ENCODE measurements around the gene CFAP410. TPM values are rescaled to one million over a fixed set of nuclear protein-coding genes. Genes with fewer than 3 reads are reported as not detected.
"Not testable (repeated sequence)": the region's sequence is repeated elsewhere in the genome, so short reads cannot be mapped to it uniquely, and the experiment has no call there.

CFAP410 gene
- polyA plus RNA-seq, 3 donors = 14.8 to 18.7 (median 15.4) TPM

DNA sequence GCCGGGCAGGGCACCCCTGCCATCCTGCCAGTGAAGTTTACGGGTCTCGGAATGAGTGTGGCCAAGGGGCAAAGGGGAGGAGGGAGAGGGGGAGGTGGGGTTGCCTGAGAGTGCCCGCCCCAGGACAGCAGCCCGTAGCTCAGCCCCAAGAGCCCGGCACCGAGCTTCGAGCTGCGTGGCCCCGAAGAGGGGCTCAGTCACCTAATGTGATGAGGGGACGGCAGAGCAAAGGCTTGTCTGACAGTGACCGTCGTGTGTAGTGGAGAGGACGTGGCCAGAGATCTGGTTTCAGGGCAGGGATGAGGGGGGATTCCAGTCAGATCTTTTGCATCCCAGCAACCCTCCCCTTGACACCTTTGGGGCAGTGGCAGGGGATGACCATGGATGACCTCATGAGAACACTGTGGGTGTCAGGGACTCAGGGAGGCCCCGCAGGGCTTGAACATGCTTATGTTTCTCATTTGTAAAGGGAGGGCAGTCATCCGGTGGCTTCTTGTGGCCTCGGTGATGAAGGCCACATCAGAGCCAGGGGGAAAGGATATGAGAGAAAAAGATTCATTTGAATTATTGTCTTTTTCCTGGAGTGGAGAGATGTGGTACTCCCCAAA is 13.2 kb upstream of the CFAP410 start:
- DNase-seq (ENCODE audit: low read depth in 3 of 3, low spot score in 2 of 3) = no peak

DNA sequence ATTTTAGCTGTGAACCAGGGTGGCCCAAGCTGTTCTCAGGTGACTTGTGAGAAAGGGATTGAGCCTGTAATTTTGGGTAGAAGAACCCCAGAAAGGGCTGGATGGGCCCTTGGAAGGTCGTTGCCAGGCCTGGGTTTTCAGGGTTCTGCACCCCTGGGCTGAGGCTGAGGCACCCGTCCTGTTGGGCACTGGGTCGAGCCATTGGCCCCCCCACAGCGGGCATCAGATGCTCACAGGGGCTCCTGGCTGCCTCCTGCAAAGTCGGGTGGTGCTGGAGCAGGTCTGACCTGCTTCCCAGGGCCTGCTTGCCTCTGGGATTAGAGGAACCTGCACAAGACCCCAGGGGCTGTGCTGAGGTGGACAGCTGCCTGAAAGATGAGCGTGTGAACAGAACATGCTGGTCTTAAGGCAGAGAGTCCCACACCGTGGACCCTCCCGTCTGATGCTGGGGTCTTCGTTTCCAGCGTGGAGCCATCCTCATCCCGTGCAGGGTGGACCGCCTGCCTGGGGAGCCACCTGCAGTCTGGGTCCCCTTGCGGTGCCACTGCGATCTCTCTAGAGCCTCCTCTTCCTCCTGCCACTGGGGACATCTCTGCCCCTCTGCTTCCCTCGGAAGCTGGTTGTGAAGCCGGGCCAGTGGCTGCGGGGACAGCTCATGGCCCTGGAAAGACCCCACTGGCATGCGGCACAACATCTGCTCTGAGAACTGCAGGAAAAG is 12.5 kb upstream of the CFAP410 start:
- no peak for DNase-seq (ENCODE audit: low read depth in 3 of 3, low spot score in 2 of 3)

DNA sequence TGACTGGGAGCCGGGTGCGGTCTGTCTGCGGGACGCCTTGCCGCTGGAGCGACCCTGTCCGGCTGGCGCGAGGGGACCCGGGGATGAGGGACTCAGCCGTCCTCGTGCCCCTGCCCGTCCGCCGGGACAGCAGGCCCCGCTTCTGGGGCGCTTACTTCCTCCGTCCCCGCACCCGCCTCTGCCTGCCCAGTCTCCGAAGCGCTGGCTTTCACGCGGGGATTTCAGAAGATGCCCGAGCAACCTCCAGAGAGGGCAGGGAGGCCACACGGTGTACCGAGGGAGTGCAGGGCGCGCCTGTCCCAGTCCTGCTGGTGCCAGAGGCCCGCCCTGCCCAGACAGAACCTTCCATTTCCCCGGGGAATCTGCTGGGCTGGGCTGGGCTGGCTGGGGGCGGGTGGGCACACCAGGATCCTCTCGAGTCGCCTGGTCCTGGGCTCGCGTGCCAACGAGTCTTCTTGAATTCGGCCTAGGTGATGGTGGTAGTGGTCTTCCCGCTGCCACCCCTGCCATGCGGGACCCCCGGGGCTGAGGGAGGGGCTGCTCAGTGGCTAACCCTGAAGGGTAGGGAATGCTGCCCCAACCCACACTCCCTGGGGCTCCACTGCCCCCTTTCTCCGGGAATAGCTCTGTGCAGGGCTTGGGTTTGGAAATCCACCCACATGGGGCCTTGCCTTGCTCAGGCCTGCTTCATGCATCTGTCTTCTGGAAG is 11.7 kb upstream of the CFAP410 start:
- no peak for DNase-seq (ENCODE audit: low read depth in 3 of 3, low spot score in 2 of 3)

DNA sequence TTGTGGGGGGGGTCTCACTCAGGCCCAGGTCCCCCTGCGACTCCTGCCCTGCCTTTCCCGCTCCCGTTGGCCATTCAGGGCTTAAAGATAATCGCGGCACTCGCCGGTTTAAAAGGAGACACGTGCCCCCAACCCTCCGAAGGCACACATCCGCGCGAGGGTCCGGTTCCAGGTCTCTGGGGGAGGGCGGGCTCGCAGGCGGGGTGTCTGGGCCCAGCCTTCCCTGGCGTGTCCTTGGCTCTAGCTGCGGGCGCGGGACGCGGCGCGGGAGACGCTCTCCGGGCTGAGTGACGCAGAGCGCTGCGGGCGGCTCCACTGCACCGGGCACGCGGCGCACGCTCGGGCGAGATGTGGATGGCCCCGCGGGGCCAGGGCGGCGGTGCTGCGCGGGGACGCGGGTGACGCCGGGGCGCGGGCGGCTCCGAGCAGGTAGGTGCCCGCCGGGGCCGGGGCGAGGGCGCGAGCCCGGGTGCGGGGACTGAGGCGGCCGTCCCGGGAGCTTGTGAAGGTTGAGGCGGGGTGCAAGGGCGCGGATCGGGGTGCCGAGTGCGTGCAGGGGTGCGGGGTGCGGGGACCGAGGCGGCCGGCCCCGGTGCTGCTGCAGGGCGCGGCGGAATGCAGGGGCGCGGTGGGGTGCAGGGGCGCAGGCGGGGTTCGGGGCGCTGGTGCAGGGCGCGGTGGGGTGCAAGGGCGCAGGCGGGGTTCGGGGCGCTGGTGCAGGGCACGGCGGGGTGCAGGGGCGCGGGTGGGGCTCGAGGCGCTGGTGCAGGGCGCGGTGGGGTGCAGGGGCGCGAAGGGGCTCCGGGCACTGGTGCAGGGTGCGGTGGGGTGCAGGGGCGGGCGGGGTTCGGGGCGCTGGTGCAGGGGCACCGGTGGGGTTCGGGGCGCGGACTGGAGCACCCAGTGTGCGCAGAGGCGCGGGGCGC is 10.9 kb upstream of the CFAP410 start:
- DNase-seq (ENCODE audit: low read depth in 3 of 3, low spot score in 2 of 3) = no peak

DNA sequence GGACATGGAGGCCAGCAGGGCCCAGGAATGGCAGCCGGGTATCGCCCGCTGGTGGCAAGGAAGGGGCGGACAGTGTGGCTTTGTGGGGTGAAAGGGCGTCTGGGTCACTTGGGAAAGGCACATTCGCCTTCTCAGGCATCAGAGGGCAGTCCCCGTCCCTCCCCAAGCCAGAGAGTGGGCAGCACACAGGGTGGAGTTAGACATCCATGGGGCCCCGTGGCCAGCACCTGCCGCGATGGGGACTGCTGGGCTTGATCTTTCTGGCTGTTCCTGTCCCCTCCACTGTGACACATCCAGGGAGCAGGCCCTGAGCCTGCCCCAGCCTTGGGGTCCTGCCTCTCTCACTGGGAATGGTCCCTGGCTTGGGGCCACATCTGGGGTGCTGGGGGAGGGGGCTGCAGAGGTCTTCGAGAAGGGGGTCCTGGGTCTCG is 10.2 kb upstream of the CFAP410 start:
- no peak for DNase-seq (ENCODE audit: low read depth in 3 of 3, low spot score in 2 of 3)

DNA sequence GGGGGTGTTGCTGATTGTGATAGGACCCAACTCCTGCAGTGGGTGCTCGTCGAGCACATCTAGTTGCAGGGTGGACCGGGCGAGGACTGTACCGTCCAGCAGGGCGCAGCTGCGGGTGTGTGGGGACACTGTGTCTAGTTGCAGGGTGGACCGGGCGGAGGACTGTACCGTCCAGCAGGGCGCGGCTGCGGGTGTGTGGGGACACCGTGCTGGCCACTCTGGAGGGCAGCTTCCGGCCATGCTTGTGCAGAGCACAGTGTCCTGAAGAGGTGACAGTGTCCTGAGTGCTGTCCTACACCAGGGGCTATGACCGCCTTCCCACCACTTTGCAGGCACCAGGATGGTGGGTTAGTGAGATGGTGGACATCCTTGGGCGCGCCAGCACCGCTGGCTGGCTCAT is 9.7 kb upstream of the CFAP410 start:
- no peak for DNase-seq (ENCODE audit: low read depth in 3 of 3, low spot score in 2 of 3)

DNA sequence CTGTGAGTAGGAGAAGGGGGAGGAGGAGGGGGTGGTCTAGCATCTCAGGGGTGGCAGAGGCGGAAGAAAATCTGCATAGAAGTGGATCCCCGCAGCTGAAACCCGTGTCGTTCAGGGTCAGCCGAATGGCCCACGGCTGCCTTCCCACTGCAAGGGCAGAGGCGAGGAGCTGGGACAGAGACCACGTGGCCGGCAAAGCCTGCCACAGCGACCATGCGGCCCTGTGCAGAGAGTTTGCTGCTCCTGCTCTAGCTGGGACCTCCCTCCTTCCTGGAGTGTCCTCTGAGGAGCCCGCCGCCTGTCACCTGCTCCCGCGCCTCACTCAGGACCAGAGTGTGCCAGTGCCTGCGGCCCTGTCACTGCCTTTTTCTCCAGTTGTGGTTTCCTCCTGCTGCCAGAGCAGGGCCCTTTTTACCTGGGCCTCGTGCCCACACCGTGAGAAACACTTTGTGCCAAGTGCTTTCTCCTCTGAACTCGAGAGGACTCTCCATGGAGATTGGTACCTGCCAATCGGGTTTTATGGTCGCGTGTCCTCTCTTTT is 8.8 kb upstream of the CFAP410 start:
- DNase-seq (ENCODE audit: low read depth in 3 of 3, low spot score in 2 of 3) = no peak

DNA sequence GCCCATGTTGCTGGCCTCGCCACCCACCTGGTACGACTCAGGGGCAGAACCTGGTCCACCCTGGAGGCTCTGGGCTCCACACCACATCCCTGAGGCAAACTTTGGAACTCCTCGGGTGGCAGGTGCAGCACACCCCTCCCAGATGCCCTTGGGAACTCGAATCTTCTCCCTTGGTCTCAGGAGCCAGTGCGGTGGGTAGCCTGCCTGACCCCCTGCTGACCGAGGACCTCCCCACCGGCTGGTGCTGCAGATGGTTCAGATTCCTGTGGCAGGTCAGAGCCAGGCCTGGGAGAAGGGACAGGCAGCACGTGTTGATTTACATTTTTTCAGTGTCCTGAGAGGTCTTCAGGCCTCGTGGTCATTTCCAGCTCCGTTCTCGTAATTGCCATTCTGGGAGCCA is 6.3 kb upstream of the CFAP410 start:
- DNase-seq (ENCODE audit: low read depth in 3 of 3, low spot score in 2 of 3) = no peak

DNA sequence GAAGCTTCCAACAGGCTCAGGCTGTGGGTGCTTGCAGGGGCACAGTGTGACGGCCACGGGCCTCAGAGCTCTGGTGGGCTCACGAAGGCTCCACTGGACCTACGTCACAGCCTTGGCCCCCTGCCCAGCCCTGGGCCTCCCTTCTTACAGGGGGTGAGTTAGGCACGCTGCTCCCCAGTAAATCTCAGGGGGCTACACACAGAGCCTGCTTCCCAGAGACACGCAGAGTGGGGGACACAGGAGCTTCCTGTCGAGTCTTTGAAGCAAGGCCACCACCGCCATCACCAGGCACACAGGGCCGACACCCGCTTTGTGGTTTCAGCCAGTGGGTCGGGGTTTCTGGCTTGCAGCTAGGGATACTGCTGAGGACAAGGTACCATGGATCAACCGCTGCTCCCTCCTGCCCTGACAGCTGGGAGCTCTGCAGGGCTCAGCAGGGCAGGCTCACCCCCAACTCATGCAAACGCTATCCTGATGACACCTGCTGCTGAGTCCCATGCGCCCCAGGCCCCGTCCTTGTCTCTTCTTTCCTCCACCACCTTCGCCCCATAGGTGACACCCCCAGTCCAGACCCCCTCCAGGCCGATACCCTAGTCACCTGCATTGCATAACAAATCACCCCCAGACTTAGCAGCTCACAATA is 5.5 kb upstream of the CFAP410 start:
- no peak for DNase-seq (ENCODE audit: low read depth in 3 of 3, low spot score in 2 of 3)

DNA sequence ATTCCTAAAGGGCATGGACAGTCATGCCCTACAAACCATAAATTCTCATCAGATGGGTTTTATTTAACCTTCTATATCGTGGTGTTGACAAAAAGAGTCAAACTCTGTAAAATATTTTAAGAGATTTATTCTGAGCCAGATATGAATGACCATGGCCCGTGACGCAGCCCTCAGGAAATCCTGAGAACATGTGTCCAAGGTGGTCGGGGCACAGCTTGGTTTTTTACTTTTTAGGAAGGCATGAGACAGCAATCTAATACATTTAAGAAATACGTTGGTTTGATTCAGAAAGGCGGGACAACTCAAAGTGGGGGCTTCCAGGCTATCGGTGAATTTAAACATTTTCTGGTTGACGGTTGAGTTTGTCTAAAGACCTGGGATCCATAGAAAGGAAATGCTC is 3.8 kb upstream of the CFAP410 start:
- not testable (repeated sequence) for DNase-seq (ENCODE audit: low read depth in 3 of 3, low spot score in 2 of 3)

DNA sequence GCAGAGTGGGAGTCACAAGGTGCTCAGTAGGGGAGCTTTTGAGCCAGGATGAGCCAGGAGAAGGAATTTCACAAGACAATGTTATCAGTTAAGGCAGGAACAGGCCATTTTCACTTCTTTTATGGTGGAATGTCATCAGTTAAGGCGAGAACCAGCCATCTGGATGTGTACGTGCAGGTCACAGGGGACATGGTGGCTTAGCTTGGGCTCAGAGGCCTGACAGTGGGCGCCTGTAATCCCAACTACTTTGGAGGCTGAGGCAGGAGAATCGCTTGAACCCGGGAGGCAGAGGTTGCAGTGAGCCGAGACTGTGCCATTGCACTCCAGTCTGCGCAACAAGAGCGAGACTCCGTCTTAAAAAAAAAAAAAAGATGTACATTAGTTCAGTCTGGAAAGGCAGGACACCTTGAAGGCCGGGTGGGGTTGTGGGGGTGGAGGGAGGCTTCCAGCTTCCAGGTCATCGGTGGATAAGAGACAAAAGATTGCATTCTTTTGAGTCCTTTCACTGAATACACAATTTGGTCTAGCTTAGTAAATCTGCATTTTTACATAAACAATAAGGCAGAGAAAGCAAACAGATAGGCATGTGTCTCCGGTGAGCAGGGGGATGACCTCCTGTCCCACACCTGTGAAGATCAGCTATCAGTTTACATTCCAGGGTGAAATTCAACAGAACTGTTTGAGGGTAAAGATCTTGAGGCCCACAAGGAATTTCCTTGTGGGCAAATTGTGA is 2.7 kb upstream of the CFAP410 start:
- not testable (repeated sequence) for DNase-seq (ENCODE audit: low read depth in 3 of 3, low spot score in 2 of 3)

DNA sequence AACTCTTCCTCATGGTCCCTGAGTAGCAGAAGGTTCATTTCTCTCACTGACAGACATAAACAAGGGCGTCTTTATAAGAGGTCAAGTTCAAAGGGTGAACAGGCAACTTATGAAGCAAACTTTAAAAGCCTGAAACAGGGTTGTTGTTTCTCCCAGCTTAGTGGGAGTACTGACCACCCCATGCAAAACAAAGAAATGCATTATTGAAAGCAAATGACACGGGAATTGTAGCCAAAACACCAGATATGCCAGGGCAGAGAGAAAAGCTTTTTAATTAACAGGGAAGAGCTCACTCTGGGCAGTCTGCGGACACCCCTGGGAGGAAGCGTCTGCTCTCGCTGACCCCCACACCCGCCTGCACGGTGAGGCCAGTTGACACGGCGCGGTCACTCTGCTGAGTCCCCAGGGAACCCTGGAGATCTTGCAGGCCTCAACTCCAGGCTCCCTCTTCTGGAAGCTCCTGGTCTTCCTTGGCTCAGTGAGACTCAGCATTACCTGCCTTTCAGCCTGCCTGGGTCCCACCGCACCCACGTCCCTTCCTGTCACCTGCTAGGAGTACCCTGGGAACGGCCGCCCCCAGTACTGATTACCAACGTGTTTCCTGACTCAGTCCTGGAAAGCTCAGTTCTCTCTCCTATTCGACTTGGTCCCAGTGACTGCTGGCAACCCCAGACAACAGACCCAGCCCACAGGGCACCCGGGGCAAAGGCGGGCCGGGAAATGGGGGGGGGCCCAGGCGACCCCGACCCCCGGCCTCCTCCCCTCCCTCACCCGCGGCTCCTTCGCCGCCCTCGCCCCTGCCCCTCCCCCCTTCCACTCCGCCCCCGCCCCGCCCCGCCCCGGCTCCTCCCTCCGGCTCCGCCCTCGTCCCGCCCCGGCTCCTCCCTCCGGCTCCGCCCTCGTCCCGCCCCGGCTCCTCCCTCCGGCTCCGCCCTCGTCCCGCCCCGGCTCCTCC is 972 bp downstream of the CFAP410 start:
- peak; percentile 36 to 39 (median 38) for DNase-seq (ENCODE audit: low read depth in 3 of 3, low spot score in 2 of 3)

DNA sequence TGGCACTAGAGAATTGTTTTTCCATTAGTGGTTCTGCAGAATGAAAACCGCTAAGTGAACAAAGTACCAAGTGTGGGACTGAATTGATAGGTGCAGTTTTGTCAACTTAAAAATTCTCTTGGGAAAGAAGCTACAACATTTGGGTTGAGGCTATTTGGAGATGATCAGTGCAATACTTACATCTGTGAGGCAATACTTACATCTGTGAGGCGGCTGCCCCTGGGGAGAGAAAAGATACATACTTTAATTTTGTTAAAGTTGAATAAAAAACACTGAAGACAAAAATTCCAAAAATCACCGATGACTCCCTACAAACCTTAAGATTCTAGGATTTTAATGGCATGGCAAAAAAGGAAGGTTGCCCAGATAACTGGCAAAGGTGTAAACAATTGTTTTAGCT is 1.7 kb downstream of the CFAP410 start:
- no peak for DNase-seq (ENCODE audit: low read depth in 3 of 3, low spot score in 2 of 3)

DNA sequence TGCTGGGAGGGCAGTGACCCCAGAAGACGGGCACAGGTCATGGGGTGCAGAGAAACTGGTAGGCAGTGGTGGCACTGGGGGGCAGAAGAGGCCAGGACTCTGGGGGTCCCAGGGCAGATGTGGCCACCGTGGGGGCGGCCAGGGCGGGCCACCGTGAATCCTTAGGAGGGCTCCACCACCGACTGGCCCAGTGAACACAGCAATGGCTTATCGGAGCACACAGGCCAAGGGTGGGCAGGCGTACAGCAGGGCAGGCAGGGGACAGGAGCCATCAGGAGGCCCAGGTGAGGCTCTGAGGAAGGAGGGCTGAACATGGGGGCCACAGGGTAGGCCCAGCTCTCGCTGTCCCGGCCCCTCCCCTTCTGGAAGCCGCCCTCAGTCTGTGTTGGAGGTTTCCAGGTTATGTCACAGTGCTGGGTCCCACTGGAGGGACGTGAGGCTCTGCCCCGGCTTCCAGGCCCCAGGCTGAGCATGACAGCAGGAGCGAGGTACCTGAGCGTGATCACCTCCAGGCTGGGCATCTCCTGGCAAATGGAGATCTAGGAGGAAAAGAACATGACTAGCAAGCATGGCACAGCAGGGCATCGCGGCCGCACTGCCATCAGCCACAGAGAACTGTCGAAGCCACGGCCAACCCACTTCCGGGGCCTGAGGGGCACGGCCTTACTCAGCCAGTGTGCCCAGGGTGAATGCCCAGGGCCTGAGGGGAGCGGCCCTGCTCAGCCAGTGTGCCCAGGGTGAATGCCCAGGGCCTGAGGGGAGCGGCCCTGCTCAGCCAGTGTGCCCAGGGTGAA is 3.7 kb downstream of the CFAP410 start:
- no peak for DNase-seq (ENCODE audit: low read depth in 3 of 3, low spot score in 2 of 3)

DNA sequence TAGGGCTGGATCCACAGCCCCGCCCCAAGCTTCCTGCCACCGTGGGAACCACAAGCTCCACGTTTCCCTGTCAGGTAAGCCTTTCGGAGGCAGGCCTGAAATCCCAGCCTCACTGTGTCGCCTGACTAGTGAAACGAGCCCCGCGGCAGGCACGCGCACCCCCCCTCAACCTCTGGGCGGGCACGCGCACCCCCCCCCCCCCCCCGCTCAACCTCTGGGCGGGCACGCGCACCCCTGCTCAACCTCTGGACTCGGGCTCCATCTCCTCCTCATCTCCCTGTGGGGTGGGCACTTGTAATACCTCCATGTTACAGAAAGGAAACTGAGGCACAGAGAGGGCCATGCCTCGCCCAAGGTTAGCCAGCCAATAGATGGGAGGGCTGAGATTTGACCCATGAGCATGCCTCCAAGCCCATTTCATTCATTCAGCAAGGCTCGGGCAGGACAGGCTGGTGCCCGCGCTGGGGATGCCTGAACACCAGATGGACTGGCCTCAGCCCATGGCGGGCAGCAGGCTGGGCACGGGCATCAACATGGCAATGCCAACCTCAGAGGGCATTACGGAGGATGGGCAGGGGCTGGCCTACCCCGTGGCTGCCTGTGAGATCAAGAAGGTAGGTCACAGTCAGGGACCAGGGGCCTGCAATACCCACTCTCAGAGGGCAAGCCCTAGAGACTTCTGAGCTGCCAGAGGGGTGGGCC is 4.7 kb downstream of the CFAP410 start:
- DNase-seq (ENCODE audit: low read depth in 3 of 3, low spot score in 2 of 3) = no peak

DNA sequence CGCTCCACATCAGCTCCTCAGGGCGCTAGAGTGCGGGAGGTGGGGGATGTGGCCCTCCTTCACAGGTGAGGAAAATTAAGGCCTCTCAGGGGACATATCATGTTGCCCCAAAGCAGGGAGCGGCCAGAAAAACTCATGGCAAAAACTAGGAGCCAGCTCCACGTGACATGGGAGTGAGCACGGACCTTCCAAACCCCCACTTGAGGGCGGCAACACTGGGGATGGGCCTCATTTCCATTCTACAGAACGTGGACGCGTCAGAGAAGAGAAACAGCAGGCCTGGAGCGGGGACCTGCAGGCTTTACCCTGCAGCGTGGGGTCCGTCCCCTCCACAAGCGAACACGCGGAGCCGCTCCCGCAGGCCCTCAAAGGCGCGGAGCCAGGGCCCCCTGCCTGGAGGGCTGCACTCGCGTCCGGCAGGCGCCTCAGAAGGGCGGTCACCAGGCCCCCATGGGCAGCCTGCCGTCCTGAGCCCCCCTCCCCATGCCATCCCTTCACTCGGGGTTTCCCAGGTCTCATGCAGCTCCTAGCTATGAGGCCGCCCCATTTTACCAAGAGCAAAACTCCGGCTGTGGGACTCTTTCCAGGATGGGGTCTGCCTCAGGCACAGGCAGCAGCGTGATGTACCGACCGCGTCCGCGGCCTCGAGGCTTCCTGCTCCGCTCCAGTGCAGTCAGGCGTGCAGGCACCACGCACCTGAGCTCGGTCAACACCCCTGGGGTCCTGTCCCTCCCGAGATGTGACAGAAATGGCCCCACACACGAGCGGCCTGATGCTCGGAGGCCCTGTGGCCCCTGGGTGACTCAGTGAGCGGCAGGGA is 5.5 kb downstream of the CFAP410 start:
- no peak for DNase-seq (ENCODE audit: low read depth in 3 of 3, low spot score in 2 of 3)

All from right renal cortex interstitium (tissue), 3 donors.